Choroid plexus epithelial cell (primary cell): ENCODE results near the gene FBLN1.
"Not testable (repeated sequence)": the region's sequence is repeated elsewhere in the genome, so short reads cannot be mapped to it uniquely, and the experiment has no call there.

Experiments
- DNase-seq: peaks from one replicate; pipeline ENCODE4 v3.0.0-alpha.2; 2010; ENCODE audit warnings: low read depth
- H3K4me3 ChIP-seq: 2 replicates; pipeline ENCODE4 v1.5.1; 2011; ENCODE audit warnings: low read depth, mild to moderate bottlenecking, control low read depth, low read length, moderate library complexity
- TF ChIP-seq, protein P1 (sequence below): conservative IDR thresholded peaks from 2 replicates; pipeline ENCODE4 v1.5.1; 2011; ENCODE audit warnings: low read depth, mild to moderate bottlenecking, control low read depth, inconsistent platforms, low read length, moderate library complexity

Gene FBLN1

DNA sequence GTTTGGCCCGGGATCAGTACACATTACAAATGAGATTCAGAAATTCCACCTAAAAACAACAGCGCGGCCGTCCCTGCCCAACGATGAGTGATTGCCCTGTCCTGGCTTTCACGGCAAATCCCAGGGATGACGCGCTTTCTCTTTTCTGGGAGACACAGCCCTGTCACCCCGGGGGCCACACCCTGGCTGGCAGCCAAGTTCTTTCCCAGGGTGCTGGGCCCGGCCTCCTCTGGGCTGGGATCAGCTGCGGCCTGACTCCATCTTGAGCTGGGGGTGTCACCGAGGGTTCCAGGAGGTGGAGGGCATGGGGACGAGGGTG lies 82.7 kb downstream of the FBLN1 start:
- TF ChIP-seq, protein P1, sequence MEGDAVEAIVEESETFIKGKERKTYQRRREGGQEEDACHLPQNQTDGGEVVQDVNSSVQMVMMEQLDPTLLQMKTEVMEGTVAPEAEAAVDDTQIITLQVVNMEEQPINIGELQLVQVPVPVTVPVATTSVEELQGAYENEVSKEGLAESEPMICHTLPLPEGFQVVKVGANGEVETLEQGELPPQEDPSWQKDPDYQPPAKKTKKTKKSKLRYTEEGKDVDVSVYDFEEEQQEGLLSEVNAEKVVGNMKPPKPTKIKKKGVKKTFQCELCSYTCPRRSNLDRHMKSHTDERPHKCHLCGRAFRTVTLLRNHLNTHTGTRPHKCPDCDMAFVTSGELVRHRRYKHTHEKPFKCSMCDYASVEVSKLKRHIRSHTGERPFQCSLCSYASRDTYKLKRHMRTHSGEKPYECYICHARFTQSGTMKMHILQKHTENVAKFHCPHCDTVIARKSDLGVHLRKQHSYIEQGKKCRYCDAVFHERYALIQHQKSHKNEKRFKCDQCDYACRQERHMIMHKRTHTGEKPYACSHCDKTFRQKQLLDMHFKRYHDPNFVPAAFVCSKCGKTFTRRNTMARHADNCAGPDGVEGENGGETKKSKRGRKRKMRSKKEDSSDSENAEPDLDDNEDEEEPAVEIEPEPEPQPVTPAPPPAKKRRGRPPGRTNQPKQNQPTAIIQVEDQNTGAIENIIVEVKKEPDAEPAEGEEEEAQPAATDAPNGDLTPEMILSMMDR, result no peak
- no peak overlapping the region for H3K4me3 ChIP-seq
- peak; percentile 19 for DNase-seq

DNA sequence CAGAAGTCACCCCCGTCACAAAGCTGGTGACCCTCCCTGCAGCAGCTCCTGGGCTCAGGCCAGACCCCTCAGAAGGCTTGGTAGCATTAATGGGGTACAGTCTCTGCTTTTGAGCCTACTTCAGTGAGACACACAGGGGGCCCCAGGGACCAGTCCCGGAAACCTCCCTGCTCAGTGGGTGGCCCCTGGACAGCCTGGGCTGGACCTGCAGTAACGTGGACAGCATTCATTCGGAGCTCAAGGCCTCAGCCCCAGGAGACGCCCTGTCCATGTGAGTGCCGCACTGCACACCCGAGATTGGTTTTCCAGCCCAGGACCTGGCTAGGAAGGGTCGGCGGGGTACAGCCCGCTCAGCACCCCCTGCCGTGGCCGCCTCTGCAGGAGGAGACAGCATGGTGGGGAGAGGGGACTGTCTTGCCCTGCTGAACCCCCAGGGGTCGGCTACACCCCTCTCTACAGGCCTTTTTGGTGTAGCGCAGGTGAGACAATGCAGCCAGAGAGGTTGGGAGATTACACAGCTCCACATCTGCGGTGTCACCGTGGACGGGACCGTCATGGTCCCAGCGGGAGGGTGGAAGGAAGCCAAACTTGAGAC lies 83.4 kb downstream of the FBLN1 start:
- DNase-seq, result no peak
- TF ChIP-seq, protein P1, result no peak
- no peak overlapping the region for H3K4me3 ChIP-seq

DNA sequence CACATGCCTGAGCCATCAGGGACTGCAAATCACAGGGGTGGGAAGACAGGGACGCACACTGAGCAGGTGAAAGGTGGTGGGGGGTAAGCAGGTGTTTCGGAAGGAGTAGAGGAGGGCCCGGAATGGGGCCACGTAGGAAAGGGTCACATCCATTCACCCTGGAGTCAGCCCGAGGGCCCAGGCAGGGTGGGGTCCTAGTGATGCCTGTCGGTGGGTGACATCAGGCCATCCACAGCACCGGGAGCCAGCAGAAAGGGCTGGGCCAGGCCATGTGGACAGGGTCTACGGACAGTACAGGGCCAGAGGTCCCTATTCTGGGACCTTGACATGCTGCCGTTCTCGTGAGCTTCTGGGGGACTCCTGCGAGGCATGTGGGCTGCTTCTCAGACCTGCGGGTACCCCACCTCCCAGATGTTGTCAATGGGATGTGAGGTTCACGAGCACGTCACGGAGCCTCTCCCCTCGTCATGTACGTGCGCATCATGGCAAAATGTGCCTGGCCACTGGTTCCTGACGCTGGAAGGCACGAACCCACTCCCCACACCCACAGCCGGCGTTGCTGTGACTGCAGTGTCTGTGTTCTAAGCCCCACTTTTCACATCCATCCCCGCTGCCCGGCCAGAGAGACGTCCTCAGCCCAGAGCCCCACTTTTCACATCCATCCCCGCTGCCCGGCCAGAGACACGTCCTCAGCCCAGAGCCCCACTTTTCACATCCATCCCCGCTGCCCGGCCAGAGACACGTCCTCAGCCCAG lies 84.1 kb downstream of the FBLN1 start:
- DNase-seq, result no peak
- no peak overlapping the region for H3K4me3 ChIP-seq
- TF ChIP-seq, protein P1, result no peak

DNA sequence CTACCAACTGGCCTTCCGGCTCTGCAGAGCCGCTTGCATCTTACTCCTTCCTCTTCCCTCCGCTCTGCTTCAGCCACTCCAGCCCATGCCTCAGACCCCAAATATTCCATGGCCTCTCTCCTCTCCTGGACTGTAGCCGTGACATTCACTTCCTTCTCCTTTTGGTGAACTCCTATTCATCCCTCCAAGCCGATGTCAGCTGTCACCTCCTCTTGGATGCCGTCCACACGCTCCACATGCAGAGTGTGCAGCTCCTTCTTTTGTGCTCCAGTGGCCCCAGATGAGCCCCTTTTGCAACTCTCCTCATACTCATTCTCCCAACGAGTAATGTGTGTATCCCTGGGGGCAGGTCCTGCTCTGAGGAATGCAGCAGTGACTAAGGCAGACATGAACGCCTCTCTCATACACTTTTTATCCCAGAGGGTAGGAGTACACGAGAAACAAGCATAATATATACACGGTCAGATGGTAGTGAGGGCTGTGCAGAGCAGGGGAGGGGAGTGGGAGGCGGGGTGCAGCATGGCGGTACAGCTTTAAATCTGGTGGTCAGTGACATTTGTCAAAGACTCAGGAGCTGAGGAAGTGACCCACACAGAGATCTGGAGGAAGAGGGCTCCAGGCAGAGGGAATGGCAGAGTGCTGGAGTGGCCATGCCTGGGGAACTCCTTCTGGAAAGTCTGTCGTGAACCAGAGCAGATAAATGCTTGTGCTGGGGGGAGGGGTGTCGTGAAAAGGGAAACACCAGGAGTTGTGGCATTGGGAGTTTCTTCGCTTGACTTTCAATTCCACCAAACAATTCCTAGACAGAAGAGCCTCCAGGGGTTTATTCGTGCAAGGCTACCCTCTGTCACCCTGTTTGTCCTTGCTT lies 85.2 kb downstream of the FBLN1 start:
- peak; percentile 41 for DNase-seq
- TF ChIP-seq, protein P1, result no peak
- H3K4me3 ChIP-seq, result no peak overlapping the region

DNA sequence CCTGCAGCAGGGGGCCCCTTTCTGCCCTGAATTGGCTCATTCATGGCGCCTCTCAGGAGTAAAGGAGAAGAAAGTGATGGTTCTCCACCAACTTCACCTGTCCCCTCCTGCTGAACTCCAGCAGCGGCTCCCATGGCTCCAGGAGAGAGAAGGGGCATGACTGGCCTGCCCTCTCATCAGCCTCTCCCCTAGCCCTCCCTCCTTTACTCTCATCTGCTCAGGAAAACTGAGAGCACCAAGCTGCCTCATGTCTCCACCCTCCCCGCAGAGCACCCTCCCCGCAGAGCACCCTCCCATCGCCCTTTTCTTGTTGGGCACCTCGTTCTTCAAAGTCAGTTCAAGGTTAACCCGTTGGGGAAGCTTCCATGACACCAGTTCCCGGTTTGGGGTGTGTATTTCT lies 86.9 kb downstream of the FBLN1 start:
- TF ChIP-seq, protein P1, result no peak
- no peak for DNase-seq

DNA sequence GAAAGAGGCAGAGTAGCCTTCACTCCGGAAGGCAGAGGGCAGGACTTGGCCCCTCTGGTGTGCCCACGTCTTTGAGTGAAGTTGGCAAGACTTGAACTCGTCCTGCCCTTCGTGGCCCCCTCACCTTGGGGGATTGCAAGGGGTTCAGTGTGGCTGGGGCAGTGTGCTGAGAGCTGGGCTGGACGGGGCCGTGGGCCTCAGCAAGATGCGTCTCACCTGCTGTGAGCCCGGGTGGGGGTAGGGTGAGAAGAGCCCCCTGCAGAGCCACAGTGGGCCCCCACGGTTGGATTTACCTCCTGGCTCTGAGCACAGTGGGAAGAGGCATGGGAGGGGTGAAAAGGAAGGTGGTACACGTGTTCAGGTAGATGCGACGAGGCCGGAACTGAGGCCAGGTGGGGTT lies 87.6 kb downstream of the FBLN1 start:
- TF ChIP-seq, protein P1, result no peak
- no peak overlapping the region for H3K4me3 ChIP-seq

More for the DNA sequence above, 86.9 kb downstream of the FBLN1 start:
- no peak overlapping the region for H3K4me3 ChIP-seq

DNA sequence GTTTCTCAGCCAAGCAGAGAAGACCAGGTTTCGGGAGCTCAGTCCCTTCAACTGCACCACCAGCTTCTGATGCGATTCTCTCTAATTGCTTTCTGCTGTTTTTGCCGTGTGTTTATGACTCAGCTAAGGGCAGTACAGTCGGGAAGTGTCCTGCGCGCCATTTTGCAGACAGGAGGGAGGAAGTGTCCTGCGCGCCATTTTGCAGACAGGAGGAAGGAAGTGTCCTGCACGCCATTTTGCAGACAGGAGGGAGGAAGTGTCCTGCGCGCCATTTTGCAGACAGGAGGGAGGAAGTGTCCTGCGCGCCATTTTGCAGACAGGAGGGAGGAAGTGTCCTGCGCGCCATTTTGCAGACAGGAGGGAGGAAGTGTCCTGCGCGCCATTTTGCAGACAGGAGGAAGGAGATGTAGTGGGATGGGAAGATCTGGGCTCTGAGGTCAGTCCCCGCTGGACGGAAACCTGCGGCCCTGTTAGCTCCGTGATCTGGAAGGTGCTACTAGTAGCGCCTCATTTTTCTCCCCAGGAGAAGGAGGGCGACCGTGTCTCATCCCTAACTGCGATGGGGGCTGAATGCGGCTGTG lies 89.0 kb downstream of the FBLN1 start:
- not testable (repeated sequence) for H3K4me3 ChIP-seq, DNase-seq

More for the DNA sequence above, 87.6 kb downstream of the FBLN1 start:
- DNase-seq, result no peak
